Measurements from ENCODE around the gene USP3. TPM values are rescaled to one million over a fixed set of nuclear protein-coding genes. Genes with fewer than 3 reads are reported as not detected.

Gene USP3
- total and polyA plus RNA-seq, 8 donors: 37.4 to 80.7 (median 42.3) TPM

DNA sequence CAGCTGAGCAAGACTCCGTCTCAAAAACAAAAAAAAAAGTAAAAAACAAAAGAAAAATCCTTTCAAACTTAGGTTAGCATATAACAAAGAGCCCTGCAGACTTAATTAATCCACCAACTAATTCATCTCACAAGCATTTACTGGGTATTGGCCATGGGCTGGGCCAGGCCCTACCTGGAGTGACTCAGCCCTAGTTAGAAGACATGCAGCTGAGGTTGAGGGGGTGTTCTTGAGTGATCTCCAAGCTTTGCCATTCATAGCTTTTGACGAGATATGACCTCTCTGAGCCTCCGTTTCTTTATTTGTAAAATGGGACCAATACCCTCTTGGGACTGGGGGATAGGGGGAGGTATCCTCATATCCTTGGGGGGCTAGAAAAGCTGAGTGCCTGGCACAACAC is 100.6 kb downstream of the USP3 start:
- DNase-seq: no peak
- no peak overlapping the region for H3K4me3 ChIP-seq
- intact Hi-C loops (cut with DNase I): no loop called here
- no peaks in the 10 kb centered on the region for H3K9me3 ChIP-seq
- H3K4me1 ChIP-seq: peaks cover 2 to 34% of the 10 kb centered on the region in 2 donors
- TF ChIP-seq, protein P1, sequence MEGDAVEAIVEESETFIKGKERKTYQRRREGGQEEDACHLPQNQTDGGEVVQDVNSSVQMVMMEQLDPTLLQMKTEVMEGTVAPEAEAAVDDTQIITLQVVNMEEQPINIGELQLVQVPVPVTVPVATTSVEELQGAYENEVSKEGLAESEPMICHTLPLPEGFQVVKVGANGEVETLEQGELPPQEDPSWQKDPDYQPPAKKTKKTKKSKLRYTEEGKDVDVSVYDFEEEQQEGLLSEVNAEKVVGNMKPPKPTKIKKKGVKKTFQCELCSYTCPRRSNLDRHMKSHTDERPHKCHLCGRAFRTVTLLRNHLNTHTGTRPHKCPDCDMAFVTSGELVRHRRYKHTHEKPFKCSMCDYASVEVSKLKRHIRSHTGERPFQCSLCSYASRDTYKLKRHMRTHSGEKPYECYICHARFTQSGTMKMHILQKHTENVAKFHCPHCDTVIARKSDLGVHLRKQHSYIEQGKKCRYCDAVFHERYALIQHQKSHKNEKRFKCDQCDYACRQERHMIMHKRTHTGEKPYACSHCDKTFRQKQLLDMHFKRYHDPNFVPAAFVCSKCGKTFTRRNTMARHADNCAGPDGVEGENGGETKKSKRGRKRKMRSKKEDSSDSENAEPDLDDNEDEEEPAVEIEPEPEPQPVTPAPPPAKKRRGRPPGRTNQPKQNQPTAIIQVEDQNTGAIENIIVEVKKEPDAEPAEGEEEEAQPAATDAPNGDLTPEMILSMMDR (IDR thresholded peaks at IDR 0.05): no peak
- H3K27ac ChIP-seq: no peak overlapping the region
- peaks cover 0 to 32% of the 10 kb centered on the region in 2 donors for H3K36me3 ChIP-seq
- H3K27me3 ChIP-seq: no peaks in the 10 kb centered on the region
- no peak for ATAC-seq

DNA sequence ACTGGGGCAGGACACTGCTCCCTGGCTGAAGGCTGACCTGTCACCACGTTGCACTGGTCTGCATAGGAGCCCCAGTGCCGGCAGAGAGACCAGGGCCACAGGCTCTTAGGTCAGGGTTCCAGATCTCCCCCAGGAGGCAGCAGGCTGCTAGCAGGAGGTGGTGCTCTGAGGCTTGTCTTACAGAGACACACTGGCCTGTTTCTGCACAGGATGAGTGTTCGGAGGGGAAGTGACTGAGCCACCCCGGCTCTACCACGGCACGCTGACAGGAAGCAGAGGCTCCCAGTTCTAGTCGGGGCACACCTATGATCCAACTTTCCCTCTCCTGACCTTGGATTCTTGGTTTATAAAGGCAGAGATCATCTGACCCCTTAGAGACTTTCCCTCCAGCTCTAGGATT is 101.4 kb downstream of the USP3 start:
- ATAC-seq (no peak), DNase-seq (no peak)
- no peaks in the 10 kb centered on the region for H3K27me3 ChIP-seq
- H3K36me3 ChIP-seq: peaks cover 0 to 34% of the 10 kb centered on the region in 2 donors
- H3K9me3 ChIP-seq: no peaks in the 10 kb centered on the region
- TF ChIP-seq, protein P1 (IDR thresholded peaks at IDR 0.05): no peak
- peak overlapping the region in 1 of 2 donors; percentile 24 for H3K27ac ChIP-seq
- no peak overlapping the region for H3K4me3 ChIP-seq
- intact Hi-C loops (cut with DNase I): no loop called here
- peaks cover 9 to 37% of the 10 kb centered on the region in 2 donors for H3K4me1 ChIP-seq

DNA sequence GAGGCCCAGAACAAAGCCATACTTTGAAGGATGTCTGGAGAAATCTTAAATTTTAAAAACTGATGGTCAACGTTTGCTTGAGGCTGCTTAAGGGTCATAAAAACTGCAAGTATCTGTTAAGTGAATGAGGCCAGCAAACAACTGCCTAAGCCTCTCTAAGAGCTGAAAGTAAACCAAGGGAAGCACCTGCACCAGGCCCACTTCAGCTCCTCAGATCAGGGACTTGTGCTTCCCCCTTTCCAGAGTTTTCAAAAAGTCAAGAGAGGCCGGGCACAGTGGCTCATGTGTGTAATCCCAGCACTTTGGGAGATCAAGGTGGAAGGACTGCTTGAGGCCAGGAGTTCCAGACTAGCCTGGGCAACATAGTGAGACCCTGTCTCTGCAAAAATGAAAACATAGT is 101.9 kb downstream of the USP3 start:
- H3K27ac ChIP-seq: peak overlapping the region in 1 of 2 donors; percentile 24
- DNase-seq: no peak
- ATAC-seq: peak; percentile 31
- H3K9me3 ChIP-seq: no peaks in the 10 kb centered on the region
- intact Hi-C loops (cut with DNase I): no loop called here
- no peaks in the 10 kb centered on the region for H3K27me3 ChIP-seq
- TF ChIP-seq, protein P1 (IDR thresholded peaks at IDR 0.05): no peak
- H3K4me1 ChIP-seq: peaks cover 11 to 37% of the 10 kb centered on the region in 2 donors
- H3K4me3 ChIP-seq: no peak overlapping the region
- peaks cover 0 to 38% of the 10 kb centered on the region in 2 donors for H3K36me3 ChIP-seq

DNA sequence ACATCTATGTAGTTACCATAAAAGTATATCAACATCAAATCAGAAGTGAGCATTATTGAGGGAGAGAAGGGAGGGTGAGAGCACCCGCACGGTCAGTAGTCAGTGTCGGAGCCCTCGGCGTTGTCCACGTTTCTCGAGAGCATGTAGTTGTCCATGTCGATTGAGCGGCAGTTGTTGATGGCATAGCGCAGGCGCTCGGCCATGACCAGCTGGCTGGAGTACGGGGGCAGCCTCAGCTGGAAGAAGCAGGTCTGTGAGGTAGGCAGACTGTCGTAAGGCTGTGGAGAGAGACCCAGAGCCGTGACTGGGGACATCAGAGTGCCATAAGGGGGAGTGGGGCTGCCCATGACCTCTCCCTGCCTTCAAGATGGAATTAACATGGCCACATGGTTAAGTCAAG is 104.6 kb downstream of the USP3 start:
- H3K27me3 ChIP-seq: no peaks in the 10 kb centered on the region
- no peak overlapping the region for H3K27ac ChIP-seq
- DNase-seq (no peak), ATAC-seq (no peak)
- no peaks in the 10 kb centered on the region for H3K9me3 ChIP-seq
- H3K4me1 ChIP-seq: peaks cover 11 to 30% of the 10 kb centered on the region in 2 donors
- no peak overlapping the region for H3K4me3 ChIP-seq
- peaks cover 0 to 64% of the 10 kb centered on the region in 2 donors for H3K36me3 ChIP-seq
- TF ChIP-seq, protein P1 (IDR thresholded peaks at IDR 0.05): no peak
- intact Hi-C loops (cut with DNase I): no loop called here

DNA sequence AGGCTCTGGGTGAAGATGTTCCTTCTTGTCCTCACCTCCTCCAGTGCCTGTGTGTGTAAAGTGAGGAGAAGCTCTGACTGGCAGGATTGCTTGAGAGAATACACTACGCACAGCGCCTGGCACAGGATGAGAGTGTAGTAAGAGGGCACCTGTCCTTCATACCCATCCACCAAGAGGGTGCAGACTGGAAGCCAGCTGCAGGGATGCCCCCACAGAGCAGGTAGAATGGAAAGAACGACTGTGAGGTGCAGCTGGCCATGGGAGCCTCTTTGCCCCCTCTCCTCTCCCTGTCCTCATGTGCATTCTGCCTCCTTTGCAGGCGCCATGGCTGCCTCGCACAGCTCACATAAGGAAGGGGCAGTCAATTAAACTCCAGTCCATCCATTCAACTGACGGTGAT is 105.1 kb downstream of the USP3 start:
- no peaks in the 10 kb centered on the region for H3K9me3 ChIP-seq
- TF ChIP-seq, protein P1 (IDR thresholded peaks at IDR 0.05): no peak
- intact Hi-C loops (cut with DNase I): no loop called here
- peaks cover 0 to 69% of the 10 kb centered on the region in 2 donors for H3K36me3 ChIP-seq
- ATAC-seq (no peak), DNase-seq (no peak)
- H3K4me3 ChIP-seq: no peak overlapping the region
- no peak overlapping the region for H3K27ac ChIP-seq
- H3K4me1 ChIP-seq: peaks cover 11 to 30% of the 10 kb centered on the region in 2 donors
- H3K27me3 ChIP-seq: no peaks in the 10 kb centered on the region

Measured in left lung (tissue), 10 donors.